Epithelial cell of esophagus (primary cell): ENCODE measurements around the gene MPIG6B.

Experiments used
- DNase-seq: peaks from one replicate; pipeline ENCODE4 v3.0.0; 2010; ENCODE audit warnings: low read depth
- H3K4me3 ChIP-seq: 2 replicates; pipeline ENCODE4 v1.5.1; 2011; ENCODE audit warnings: mild to moderate bottlenecking, low read length, control low read depth
- CTCF ChIP-seq: IDR thresholded peaks from 2 replicates; pipeline ENCODE4 v1.5.1; 2011; ENCODE audit warnings: low read depth, mild to moderate bottlenecking, low read length, control low read depth, inconsistent platforms; ENCODE audit not compliant: insufficient read depth; ENCODE audit errors: missing control alignments

The MPIG6B gene

GRCh38 chr6:31767096-31767645 is 44.0 kb downstream of the MPIG6B start:
- no peak overlapping the region for H3K4me3 ChIP-seq
- no peak for TF ChIP-seq CTCF
- DNase-seq = no peak

GRCh38 chr6:31768363-31769257 is 45.4 kb downstream of the MPIG6B start:
- no peak overlapping the region for H3K4me3 ChIP-seq
- no peak for DNase-seq
- no peak for TF ChIP-seq CTCF

GRCh38 chr6:31769684-31770371 is 46.7 kb downstream of the MPIG6B start:
- peak; percentile 85 for TF ChIP-seq CTCF
- peak; percentile 83 for DNase-seq
- no peak overlapping the region for H3K4me3 ChIP-seq

- no peak for DNase-seq
- no peak overlapping the region for H3K4me3 ChIP-seq
- no peak for TF ChIP-seq CTCF
These were observed 47.7 kb downstream of the MPIG6B start for GRCh38 chr6:31770860-31771259.

- no peak for DNase-seq
- no peak overlapping the region for H3K4me3 ChIP-seq
- no peak for TF ChIP-seq CTCF
These were observed 48.8 kb downstream of the MPIG6B start for GRCh38 chr6:31771992-31772358.

GRCh38 chr6:31775184-31775583 is 52.0 kb downstream of the MPIG6B start:
- H3K4me3 ChIP-seq = no peak overlapping the region
- no peak for TF ChIP-seq CTCF

More at GRCh38 chr6:31775184-31775583, 52.0 kb downstream of the MPIG6B start:
- peak; percentile 35 for DNase-seq
